Superior temporal gyrus (tissue), 1 donor: ENCODE results near the gene APCDD1L.

Experiments
- DNase-seq: peaks from one replicate; pipeline ENCODE4 v3.0.0-alpha.2; 2016; ENCODE audit errors: extremely low spot score

The APCDD1L gene

GRCh38 chr20:58492074-58492718, 23.0 kb downstream of the APCDD1L start:
- DNase-seq, result no peak

- no peak for DNase-seq
Observed at GRCh38 chr20:58486207-58486606, 29.0 kb downstream of the APCDD1L start.

- no peak for DNase-seq
Observed at GRCh38 chr20:58485393-58485792, 29.8 kb downstream of the APCDD1L start.

DNA sequence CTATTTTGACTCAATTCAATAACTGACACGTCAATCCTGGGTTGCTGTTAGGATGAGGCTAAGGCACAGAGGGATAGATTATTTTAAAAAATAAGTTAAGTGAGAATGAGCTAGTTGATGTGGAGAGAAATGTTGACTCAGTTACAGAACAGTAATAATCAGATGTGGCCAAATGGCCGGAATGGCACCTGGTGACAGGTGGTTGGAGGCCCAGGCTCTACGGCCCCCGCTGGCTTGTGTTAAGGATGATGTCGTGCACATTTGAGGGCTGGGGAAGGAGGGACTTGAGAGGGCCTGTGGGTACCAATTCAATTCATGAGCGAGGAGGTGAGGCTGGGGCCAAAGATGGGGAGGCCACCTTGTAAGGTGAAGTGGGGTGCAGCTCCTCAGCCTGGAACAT, 31.7 kb downstream of the APCDD1L start:
- no peak for DNase-seq

DNA sequence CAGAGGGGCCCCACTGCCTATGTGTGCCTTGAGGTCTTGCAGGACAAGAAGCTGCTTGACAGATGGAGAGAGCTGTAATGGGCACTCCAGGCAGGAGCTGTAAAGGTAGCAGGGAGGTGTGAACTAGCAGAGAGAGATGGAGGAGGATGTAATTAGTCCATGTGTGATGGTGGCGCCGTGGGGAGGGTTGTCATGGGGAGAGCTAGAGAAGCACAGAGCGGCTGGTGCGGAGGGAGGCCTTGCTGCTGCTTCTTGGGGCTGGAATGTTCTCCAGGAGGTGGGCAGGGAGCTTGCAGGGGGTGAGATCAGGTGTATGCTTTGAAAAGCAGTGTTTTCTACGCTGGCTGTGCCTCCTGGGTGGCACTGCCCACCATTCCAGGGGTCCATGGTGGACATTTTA, 32.1 kb downstream of the APCDD1L start:
- no peak for DNase-seq

GRCh38 chr20:58482416-58482815, 32.8 kb downstream of the APCDD1L start:
- DNase-seq, result no peak

DNA sequence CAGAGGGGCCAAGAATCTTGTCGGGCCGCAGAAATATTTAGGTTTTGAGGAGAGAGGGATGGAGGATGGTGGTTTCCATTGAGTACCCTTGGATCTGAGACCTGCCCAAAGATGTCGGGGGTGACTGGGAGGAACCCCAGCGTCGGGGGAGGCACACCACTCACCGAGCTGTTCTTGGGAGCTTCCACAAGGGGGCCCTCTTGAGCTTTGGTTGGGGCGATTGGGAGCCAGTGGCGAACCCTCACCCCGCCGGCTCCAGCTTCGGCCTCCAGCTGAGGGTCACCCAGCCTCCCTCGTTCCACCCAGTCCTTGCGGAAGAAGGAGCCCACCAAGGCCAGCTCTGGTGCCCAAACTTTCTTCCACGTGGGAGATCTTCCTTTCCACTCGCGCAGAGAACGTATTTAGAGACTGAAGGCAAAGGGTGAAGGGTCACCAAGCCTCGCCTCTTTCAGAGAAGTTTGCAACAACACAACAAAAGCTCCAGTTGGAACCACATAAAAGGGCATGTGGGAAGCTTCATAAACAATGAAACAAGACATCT, 33.6 kb downstream of the APCDD1L start:
- DNase-seq, result peak; percentile 24

DNA sequence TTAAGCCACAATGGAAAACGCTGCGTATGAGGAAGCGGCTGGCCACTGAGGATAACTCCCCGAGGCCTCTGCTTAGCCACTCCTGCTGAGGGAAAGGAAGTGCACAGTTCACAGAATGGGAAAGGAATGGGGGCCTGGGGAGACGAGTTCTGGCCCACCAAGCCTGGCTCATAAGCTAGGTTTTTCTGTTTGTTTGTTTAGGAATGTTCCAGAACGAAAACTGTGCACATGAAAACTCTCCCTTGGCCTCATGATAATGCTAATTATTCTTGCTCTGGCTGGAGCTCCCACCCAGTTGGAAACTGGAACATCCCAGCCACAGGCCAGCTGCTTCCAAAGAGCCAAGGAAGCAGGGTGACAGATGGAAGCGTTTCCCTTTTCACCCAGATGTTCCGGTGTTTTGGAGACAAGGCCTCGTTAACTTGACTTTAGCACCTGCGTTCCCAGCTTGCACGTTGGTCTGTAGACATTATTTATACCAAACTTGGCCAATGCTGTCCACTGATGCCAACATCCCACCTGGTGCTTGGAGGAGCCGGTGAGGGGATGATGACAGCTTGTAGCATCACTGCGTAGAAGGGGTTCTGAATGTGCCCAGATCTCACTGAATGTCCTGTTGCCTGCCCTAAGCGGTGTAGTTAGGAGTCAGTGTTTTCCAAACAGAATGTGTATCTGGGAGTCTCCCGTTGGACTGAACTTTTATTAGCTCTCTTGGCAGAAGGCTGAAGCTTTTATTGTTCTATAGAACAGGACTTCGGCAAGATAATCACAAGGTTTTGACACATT, 34.5 kb downstream of the APCDD1L start:
- no peak for DNase-seq

DNA sequence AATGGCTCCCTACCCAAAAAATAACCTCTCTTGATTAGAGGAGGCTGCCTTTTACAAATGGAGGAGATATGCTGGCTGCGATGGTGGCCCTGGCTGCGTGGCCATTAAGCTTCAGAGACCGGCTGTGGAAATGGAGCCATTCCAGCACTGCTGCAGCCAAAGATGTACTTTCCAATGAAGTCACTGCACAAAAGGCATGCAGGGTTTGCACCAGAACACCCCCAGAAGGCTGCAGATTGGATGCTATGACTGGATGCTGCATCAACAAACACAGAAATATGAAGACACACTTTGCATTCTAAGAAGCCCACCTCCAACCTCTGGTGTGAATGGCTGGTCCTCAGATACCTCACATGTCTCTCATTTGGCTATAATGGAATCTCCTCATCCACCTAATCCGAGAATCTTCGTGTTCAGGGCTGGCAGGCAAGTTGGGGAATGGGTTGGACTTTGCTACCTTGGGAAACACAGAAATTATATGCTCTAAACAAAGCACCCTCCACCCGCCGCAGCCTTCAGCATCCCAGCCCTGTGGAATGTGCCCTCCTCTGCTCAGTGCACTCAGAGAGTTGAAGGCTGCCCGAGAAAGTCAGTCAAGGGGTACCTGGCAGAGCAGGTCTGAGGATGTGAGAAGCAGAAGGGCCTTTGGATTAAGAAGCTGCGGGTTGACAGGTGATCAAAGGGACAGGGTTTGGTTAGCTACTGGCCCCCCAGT, 35.3 kb downstream of the APCDD1L start:
- no peak for DNase-seq

DNA sequence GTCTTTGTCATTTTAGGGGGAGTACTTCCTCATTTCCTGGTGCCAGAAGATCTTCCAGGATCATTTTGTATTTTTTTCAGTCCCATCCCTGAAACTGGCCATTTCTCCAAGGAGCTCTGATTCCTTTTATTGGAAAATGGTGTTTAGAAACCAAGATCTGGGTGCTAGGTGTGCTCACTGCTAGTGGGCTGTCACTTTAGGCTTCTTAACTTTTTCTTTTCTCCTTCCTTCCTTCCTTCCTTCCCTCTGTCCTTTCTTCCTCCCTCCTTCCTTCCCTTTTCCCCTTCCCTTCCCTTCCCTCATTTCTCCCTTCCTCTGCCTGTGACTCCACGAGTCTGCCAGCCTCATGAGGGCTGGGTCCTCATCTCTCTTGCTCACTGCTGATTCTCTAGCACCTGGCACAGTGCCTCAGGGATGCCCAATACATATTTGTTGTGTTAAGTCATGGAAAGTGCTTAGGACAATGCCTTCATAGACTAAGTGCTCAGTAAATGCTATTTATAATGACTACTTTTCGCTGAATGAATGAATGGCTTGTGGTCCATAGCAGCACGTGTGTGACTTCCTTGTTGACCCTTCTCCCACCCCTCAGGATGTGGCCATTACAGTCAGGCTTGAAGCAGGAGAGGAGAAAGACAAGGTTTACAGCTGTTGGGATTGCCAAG, 36.9 kb downstream of the APCDD1L start:
- DNase-seq, result no peak

GRCh38 chr20:58475466-58475865, 39.7 kb downstream of the APCDD1L start:
- DNase-seq, result no peak

DNA sequence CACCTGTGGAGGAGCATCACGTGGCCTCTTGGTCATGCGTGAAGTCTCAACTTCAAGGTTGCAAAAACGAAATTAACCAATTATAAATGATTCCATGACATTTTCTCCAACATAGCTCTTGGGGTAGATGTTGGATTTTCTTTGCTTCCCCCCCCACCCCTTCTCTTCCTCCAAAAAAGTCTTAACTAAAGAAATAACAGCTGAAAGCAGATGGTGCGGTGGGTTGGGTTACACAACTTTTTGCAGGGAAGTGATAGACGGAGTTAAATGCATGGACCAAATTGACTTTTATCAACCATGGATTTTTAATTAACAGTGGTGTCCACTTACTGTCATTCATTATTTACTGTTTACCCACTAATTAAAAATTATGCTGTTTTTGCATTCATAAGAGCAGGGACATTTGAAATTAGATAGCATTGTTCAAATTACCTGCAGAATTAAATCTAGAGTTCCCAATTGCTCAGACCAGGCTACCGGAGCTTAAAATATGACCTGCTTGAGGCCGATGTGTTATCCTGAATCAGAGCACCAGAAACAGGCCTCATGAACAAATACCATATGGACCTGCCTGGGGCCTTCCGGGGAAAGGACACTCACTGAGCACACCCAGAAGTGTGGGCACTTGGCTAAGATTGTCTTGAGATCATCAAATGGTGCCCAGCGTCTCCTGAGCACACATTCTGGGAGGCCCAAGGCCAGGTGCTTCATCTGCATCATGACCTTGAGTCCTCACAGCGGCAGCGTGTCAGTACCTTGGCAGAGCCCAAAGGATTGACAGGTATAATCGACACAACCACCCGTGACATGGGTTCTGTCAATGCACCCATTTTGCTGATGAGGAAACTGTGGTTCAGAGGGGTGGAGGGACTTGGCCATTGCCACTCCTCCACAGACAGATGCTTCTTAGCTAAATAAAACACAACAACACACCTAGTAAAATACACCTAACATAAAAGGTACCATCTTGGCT, 41.5 kb downstream of the APCDD1L start:
- no peak for DNase-seq

DNA sequence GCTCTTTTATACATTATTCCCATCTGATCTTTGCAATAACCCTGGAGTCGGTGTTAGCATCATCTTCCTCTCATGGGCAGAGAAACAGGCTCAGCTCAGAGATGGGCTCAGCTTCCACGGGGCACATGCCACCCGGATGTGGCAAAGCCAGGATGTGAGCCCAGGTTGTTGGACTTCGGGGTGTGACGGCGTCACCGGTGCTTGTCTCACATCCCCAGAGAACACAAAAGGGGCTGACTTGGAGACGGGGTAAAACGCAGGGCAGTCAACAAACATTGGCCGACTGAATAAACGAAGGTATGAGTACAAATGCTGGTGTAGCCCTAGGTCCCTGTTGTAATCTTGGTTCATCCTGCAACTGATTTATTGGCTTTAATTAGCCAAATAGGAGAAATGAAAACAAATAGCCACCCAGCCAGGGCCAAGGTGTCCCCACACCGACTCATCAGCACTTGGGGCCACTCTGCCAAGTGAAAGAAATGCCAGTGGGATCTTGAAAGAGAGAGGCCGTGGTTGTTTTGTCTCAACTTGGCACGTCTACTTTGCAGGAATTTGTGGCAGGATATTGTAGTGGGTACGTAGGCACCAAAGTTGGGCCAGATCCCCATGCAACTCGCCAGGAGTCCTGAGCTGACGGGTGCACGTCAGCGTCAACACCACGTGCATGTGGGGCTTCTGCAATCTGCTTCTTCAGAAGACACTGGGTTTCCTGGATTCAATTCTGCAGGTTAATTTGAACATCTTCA, 42.8 kb downstream of the APCDD1L start:
- no peak for DNase-seq

DNA sequence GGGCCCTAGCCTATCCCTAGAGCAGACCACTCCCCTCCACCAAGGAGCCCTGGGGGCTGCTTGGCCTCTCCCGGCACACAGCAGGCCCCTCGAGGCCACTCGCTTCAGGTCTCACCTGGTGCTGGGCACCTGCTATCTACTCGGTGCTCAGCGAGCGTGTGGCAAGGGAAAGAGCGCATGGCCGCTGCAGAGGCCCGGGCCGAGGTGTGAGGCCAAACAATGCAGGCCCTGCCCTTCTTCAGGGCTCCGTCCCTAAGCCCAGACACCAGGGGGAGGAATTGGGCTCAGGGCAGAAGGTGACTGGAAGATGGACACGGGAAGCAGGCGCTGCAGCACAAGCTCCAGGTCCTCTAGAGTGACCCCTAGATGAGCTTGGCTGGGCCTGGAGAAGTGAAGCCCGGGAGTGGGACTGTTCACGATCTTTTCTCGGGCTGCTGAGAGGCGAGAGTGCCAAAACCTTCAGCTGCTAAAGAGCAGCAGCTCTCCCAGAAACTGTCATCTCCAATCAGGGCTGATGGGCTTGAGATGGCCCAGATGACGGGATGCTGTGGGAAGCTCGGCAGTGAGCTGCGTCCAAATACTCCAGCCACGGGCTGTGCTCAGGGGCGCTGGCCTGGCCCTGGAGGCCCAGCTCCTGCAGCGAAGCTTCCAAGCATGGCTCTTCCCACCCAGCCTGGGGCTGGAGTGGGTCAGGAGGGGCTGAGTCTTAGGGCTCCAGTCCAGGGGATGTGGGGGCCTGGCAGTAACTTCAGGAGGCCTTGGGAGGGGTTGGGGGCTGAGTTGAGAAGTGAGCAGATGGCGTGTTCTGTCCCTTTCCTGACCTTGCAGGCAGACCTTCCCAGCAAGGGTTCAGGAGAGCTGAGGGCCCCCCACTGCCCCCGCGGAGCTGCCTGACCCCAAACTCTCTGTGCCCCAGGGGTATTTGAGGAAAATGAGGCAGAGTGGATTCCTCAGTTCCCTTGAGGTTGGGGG, 43.7 kb downstream of the APCDD1L start:
- no peak for DNase-seq

DNA sequence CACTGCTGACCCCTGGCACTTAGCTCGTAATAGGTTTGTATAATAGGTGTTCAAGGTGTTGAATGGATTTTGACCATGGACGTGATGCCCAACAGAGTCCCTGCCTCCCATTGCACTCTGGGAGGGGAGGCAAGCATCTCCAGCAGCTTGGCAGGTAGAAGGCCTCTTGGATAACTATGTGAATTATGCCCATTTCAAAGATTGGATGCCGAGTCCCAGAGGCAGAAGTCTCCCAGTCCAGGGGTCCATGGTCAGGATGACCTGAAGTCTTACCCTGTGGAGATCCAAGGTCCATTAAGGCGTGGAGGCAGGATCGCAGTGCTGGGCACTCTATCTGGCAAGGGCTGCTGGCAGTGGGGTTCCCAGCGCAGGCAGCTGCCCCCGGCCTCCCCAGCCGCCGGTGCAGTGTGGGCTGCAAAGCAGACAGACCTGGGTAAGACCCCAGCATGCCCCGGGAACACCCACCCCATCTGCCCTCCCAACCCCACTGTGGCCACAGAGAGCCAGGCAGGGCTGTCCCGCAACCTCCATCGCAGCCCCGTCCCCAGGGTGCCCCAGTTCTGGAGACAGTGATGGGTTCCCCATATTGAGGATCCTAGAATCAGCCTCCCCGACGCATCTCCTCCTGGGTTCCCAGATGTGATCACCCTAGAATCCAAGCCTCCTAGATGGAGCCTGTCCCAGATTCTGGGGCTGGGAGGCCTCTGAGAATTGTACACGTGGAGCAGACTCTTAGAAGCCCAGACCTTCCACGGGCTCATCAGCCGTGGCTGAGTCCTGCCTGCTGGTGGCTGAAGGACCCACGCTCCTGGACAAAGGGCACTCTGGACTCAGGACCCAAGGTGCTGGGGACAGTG, 44.6 kb downstream of the APCDD1L start:
- no peak for DNase-seq

GRCh38 chr20:58469616-58470015, 45.6 kb downstream of the APCDD1L start:
- no peak for DNase-seq

DNA sequence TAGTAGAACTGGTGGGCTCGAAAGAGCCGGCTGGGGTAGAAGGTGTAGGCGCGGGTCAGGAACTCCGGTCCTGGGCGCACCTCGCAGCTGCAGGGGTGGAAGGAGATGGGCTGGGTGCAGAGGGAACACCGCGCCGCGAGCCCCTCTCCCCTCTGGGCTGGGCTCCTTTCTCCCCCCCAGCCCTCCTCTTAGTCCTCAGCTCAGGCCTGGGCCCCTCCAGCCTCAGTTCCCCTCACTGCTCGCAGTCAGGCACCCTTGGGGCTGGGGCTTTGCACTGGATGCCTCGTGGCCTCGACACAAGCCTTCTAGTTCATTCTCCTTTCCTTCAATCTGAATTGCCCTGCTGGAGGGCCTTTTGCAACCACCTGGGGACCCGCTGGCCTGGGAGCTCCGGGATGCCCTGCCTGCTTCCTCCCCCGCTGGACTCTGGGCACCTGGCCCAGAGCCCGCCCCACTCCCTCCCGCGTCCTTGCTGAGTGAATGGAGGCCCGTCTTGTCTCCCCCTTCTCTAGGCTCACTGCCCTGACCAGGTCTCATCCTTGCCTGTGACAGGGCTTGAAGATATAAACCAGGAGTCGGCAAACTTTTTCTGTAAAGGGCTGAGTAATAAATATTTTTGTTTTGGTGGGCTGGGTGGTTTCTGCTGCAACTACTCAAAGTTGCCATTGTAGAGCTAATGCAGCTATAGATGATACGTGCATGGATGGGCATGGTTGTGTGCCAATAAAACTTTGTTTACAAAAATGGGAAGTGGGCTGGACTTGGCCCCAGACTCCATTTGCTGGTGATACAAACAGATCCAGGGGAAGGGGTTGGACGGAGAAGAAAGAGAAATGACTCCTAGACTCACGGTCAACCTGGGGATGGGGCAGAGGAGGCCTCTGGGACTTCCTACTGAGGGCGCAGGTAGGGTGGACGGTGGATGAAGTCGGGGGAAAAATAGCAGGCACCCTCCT, 47.3 kb downstream of the APCDD1L start:
- DNase-seq, result no peak
